HG02642 (cell line): ENCODE results near the gene IL7R.
"Not testable (repeated sequence)": the region's sequence is repeated elsewhere in the genome, so short reads cannot be mapped to it uniquely, and the experiment has no call there.

Experiments used
- ATAC-seq: cut with Tn5 transposase; IDR thresholded peaks from one replicate; pipeline ENCODE4 v1.9.1; 2021; ENCODE audit warnings: mild to moderate bottlenecking; ENCODE audit not compliant: unreplicated experiment, poor library complexity

Gene IL7R

GRCh38 chr5:35838370-35839042 is 18.2 kb upstream of the IL7R start:
- no peak for ATAC-seq

- no peak for ATAC-seq
Observed at GRCh38 chr5:35842856-35843255, 13.8 kb upstream of the IL7R start.

GRCh38 chr5:35845508-35845907 is 11.2 kb upstream of the IL7R start:
- not testable (repeated sequence) for ATAC-seq

- ATAC-seq: no peak
Observed at GRCh38 chr5:35847491-35847890, 9.2 kb upstream of the IL7R start.

GRCh38 chr5:35847961-35848360 is 8.7 kb upstream of the IL7R start:
- ATAC-seq: no peak

- ATAC-seq: no peak
Observed at GRCh38 chr5:35849860-35850259, 6.8 kb upstream of the IL7R start.

- ATAC-seq: no peak
Observed at GRCh38 chr5:35850967-35851680, 5.6 kb upstream of the IL7R start.

GRCh38 chr5:35852084-35852734 is 4.5 kb upstream of the IL7R start:
- no peak for ATAC-seq

- no peak for ATAC-seq
Observed at GRCh38 chr5:35852773-35853172, 3.9 kb upstream of the IL7R start.

- ATAC-seq: no peak
Observed at GRCh38 chr5:35853631-35854030, 3.1 kb upstream of the IL7R start.

- no peak for ATAC-seq
Observed at GRCh38 chr5:35854248-35854647, 2.4 kb upstream of the IL7R start.

- ATAC-seq: no peak
Observed at GRCh38 chr5:35855187-35855586, 1.5 kb upstream of the IL7R start.

- not testable (repeated sequence) for ATAC-seq
Observed at GRCh38 chr5:35856186-35856764, 416 bp upstream of the IL7R start.

GRCh38 chr5:35857606-35858205 is 1.0 kb downstream of the IL7R start:
- ATAC-seq: no peak

GRCh38 chr5:35859101-35859661 is 2.5 kb downstream of the IL7R start:
- no peak for ATAC-seq

- no peak for ATAC-seq
Observed at GRCh38 chr5:35860686-35861085, 4.0 kb downstream of the IL7R start.

- ATAC-seq: no peak
Observed at GRCh38 chr5:35861718-35862117, 5.0 kb downstream of the IL7R start.

- no peak for ATAC-seq
Observed at GRCh38 chr5:35862126-35862525, 5.4 kb downstream of the IL7R start.

- ATAC-seq: no peak
Observed at GRCh38 chr5:35863159-35863558, 6.5 kb downstream of the IL7R start.

- no peak for ATAC-seq
Observed at GRCh38 chr5:35867998-35868397, 11.3 kb downstream of the IL7R start.
